Daoy (cell line): ENCODE results near the gene NBPF9. TPM values are rescaled to one million over a fixed set of nuclear protein-coding genes. Genes with fewer than 3 reads are reported as not detected.
"Not testable (repeated sequence)": the region's sequence is repeated elsewhere in the genome, so short reads cannot be mapped to it uniquely, and the experiment has no call there.

Experiments used
- DNase-seq: peaks from one replicate; pipeline ENCODE4 v3.0.0-alpha.2; 2015; ENCODE audit warnings: low read depth
- total RNA-seq: library from RNA; depleted of rRNA; stranded (reverse); fragments of >200 nt; shearing (Covaris generic); gene quantifications from 2 replicates; pipeline ENCODE4 v1.2.3, GENCODE V29; 2014

NBPF9 gene
- total RNA-seq, 1 experiment from 2014 or later, result 14.3 TPM

GRCh38 chr1:149012599-149012998, 90.8 kb downstream of the NBPF9 start:
- not testable (repeated sequence) for DNase-seq

GRCh38 chr1:149009761-149010160, 93.6 kb downstream of the NBPF9 start:
- not testable (repeated sequence) for DNase-seq

DNA sequence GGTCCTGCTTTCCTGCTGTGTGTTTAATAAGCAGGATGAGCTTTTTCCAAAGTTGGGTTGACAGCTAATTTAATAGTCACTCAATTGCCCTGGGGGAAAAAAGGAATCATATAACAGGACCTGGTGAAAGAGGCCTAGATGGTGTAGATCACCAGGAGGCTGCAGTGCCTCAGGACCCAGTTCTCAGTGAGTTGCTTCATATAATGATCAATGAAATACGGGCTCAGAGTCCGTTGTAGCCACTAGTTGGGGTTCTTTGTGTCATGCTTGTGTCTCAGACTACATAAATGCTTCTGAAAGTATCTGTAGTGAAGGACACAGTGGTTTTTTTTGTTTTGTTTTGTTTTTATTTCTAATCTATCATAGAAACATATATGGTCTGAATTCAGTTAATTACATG, 94.6 kb downstream of the NBPF9 start:
- not testable (repeated sequence) for DNase-seq

DNA sequence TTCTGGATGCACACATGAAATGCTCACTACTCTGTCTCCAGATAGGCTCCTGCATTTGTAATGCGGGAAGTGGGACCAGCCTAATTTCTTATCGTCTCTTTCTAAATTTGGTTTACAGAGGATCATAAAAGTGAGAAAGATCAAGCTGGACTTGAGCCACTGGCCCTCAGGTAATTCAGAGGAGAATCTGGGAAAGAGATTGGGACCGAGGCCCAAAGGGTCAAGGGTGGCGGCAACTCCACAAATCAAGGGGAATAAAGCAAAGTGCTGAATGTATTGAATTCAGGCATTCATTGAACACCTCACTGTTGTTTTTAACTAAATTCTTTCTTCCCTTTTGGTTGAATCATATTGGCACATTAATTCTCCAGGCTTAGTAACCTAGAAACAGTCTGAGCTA, 95.0 kb downstream of the NBPF9 start:
- not testable (repeated sequence) for DNase-seq
